GM18868 (cell line): ENCODE data around the gene OR8D2.
"Not testable (repeated sequence)": the region's sequence is repeated elsewhere in the genome, so short reads cannot be mapped to it uniquely, and the experiment has no call there.

Experiments used
- ATAC-seq: cut with Tn5 transposase; IDR thresholded peaks from one replicate; pipeline ENCODE4 v1.9.1; 2021; ENCODE audit warnings: mild to moderate bottlenecking, moderate library complexity; ENCODE audit not compliant: unreplicated experiment

Gene OR8D2

GRCh38 chr11:124294687-124295086 lies 25.3 kb downstream of the OR8D2 start:
- ATAC-seq, result no peak

DNA sequence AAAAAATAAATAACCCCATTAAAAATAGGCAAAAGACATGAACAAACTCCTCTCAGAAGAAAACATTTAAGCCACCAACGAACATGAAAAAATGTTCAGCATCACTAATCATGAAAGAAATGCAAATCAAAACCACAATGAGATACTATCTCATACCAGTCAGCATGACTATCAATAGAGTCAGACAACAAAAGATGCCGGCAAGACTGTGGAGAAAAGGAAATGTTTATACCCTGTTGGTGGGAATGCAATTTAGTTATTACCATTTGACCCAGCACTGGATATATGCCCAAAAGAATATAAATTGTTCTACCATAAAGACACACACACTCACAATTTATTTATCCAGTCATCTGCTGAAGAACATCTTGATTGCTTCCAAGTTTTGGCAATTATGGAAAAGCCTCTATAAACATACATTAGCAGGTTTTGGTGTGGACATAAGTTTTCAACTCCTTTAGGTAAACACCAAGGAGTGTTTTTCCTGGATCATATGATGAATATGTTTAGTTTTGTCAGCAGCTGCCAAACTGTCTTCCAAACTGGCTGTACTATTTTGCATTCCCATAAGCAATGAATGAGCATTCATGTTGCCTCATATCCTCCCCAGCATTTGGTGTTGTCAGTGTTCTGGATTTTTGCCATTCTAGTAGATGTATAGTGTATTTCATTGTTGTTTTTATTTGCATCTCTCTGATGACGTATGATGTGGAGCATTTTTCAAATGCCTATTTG lies 34.2 kb downstream of the OR8D2 start:
- no peak for ATAC-seq

DNA sequence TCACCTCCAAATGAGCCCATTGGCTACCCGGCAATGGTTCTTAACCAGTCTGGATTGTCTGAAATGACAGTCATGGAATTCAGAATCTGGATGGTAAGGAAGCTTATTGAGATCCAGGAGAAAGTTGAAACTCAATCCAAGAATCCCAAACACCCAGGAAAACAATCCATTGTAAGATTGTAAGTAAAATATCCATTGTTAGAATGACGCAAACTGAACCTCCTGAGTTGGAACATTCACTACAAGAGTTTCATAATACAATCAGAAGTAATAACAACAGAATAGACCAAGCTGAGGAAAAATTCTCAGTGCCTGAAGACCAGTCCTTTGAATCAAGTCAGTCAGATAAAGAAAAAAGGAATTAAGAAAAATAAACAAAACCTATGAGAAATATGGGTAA lies 41.7 kb downstream of the OR8D2 start:
- no peak for ATAC-seq

- ATAC-seq, result no peak
Measured at GRCh38 chr11:124277804-124278203, 42.2 kb downstream of the OR8D2 start.

- ATAC-seq, result no peak
Measured at GRCh38 chr11:124277207-124277606, 42.8 kb downstream of the OR8D2 start.

DNA sequence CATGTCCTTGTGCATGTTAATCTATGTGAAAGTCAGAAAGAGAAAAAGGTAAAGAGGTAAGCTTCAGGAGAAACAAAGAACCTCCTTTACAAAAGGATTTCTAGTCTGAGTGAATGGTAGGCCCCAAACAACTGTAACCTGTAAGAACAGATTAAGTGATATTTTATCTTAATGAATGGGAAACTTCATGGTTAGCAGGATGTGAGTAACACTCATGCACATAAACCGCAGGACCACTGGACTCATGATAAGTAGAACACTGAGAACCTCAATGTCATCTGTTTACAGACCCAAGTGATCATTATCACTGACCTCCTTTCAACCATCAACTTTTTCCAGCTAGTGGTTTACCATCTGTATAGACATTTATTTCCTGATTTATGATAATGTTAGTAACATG lies 43.9 kb downstream of the OR8D2 start:
- ATAC-seq, result no peak

GRCh38 chr11:124274000-124274399 lies 46.0 kb downstream of the OR8D2 start:
- no peak for ATAC-seq

GRCh38 chr11:124270886-124271285 lies 49.1 kb downstream of the OR8D2 start:
- ATAC-seq, result not testable (repeated sequence)
